Kidney capillary endothelial cell (primary cell): ENCODE measurements around the gene BID.
A peak's percentile ranks its signal among the peaks of the same experiment; 100 is the strongest.
"Not testable (repeated sequence)": the region's sequence is repeated elsewhere in the genome, so short reads cannot be mapped to it uniquely, and the experiment has no call there.

Source experiments
- DNase-seq: peaks from one replicate; pipeline ENCODE4 v3.0.0-alpha.2; 2018; ENCODE audit warnings: low spot score

The BID gene

GRCh38 chr22:17769716-17770082 is 4.6 kb downstream of the BID start:
- DNase-seq = no peak

GRCh38 chr22:17769013-17769715 is 5.1 kb downstream of the BID start:
- DNase-seq = no peak

- DNase-seq = no peak
These were observed 6.8 kb downstream of the BID start for GRCh38 chr22:17767233-17768065.

GRCh38 chr22:17764852-17765251 is 9.4 kb downstream of the BID start:
- not testable (repeated sequence) for DNase-seq

- no peak for DNase-seq
These were observed 10.2 kb downstream of the BID start for GRCh38 chr22:17764036-17764435.

GRCh38 chr22:17763442-17763841 is 10.8 kb downstream of the BID start:
- DNase-seq = not testable (repeated sequence)

- no peak for DNase-seq
These were observed 13.2 kb downstream of the BID start for GRCh38 chr22:17761138-17761488.

- DNase-seq = no peak
These were observed 19.9 kb downstream of the BID start for GRCh38 chr22:17754233-17754925.

GRCh38 chr22:17753401-17753989 is 20.8 kb downstream of the BID start:
- no peak for DNase-seq

GRCh38 chr22:17751596-17751995 is 22.7 kb downstream of the BID start:
- DNase-seq = no peak

- DNase-seq = no peak
These were observed 24.5 kb downstream of the BID start for GRCh38 chr22:17749605-17750395.

GRCh38 chr22:17748555-17749353 is 25.5 kb downstream of the BID start:
- DNase-seq = no peak

- no peak for DNase-seq
These were observed 27.4 kb downstream of the BID start for GRCh38 chr22:17746916-17747315.

- DNase-seq = no peak
These were observed 29.8 kb downstream of the BID start for GRCh38 chr22:17744430-17744829.

GRCh38 chr22:17743661-17744411 is 30.4 kb downstream of the BID start:
- DNase-seq = no peak

- peak; percentile 39 for DNase-seq
These were observed 31.8 kb downstream of the BID start for GRCh38 chr22:17742527-17742902.

GRCh38 chr22:17741866-17742526 is 32.3 kb downstream of the BID start:
- no peak for DNase-seq

- DNase-seq = no peak
These were observed 34.9 kb downstream of the BID start for GRCh38 chr22:17739196-17739975.
